WTC11 (cell line): Measurements from ENCODE around the gene PTPRF. TPM values are rescaled to one million over a fixed set of nuclear protein-coding genes. Genes with fewer than 3 reads are reported as not detected.
A peak's percentile ranks its signal among the peaks of the same experiment; 100 is the strongest.

ENCODE experiments used
- ATAC-seq: fragments of 200-7000 bp; cut with Tn5 transposase; 2 replicates; pipeline ENCODE4 v1.10.0; 2021; ENCODE audit warnings: mild to moderate bottlenecking, moderate library complexity
- CTCF ChIA-PET: fragments of 300-600 bp; sonication (Branson Sonifier 250); formaldehyde crosslinking; loops from one replicate; lab custom pipeline; 2021; ENCODE audit warnings: antibody characterized with exemption; lab: Charles Lee
- POLR2A ChIA-PET: fragments of 350-600 bp; sonication (Branson Sonifier 250); formaldehyde crosslinking; loops from one replicate; lab custom pipeline; 2021; ENCODE audit warnings: antibody characterized with exemption; lab: Charles Lee
- DNase-seq: peaks from one replicate; pipeline ENCODE4 v3.0.0; 2021; ENCODE audit warnings: low spot score
- H3K27ac Mint-ChIP-seq: 2 replicates; pipeline ENCODE4 v1.8.0; 2021; ENCODE audit warnings: mixed read lengths
- H3K27me3 Mint-ChIP-seq: 2 replicates; pipeline ENCODE4 v1.8.0; 2021; ENCODE audit warnings: low read depth, mild to moderate bottlenecking, moderate library complexity, mixed read lengths
- H3K36me3 Mint-ChIP-seq: 2 replicates; pipeline ENCODE4 v1.8.0; 2021; ENCODE audit warnings: mixed read lengths
- H3K4me1 Mint-ChIP-seq: 2 replicates; pipeline ENCODE4 v1.8.0; 2022; ENCODE audit warnings: mixed read lengths
- H3K4me3 Mint-ChIP-seq: 2 replicates; pipeline ENCODE4 v1.8.0; 2021; ENCODE audit warnings: mild to moderate bottlenecking, moderate library complexity, mixed read lengths
- H3K9me3 Mint-ChIP-seq: 2 replicates; pipeline ENCODE4 v1.8.0; 2021; ENCODE audit warnings: mixed read lengths
- E2F4 ChIP-seq: sonication (generic); formaldehyde crosslinking; IDR thresholded peaks from 2 replicates; pipeline ENCODE4 v1.8.1; 2022; ENCODE audit warnings: low read depth, mild to moderate bottlenecking, moderate library complexity, missing genetic modification reagents, borderline replicate concordance
- ELF4 ChIP-seq: sonication (generic); formaldehyde crosslinking; IDR thresholded peaks from 2 replicates; pipeline ENCODE4 v1.8.1; 2022; ENCODE audit warnings: low read depth, mild to moderate bottlenecking, moderate library complexity, missing genetic modification reagents
- GABPB1 ChIP-seq: sonication (generic); formaldehyde crosslinking; IDR thresholded peaks from 2 replicates; pipeline ENCODE4 v1.8.1; 2023; ENCODE audit warnings: mild to moderate bottlenecking, missing genetic modification reagents
- JAZF1 ChIP-seq: fragments of 250-450 bp; sonication (Bioruptor Pico); IDR thresholded peaks from 2 replicates; pipeline ENCODE4 v1.9.0; 2021; ENCODE audit warnings: moderate library complexity, mild to moderate bottlenecking, inconsistent platforms
- NFE2L1 ChIP-seq: sonication (generic); formaldehyde crosslinking; IDR thresholded peaks from 2 replicates; pipeline ENCODE4 v1.8.1; 2023; ENCODE audit warnings: missing genetic modification reagents
- NR1H2 ChIP-seq: sonication (generic); formaldehyde crosslinking; IDR thresholded peaks from 2 replicates; pipeline ENCODE4 v1.9.0; 2021; ENCODE audit warnings: mild to moderate bottlenecking, moderate library complexity, missing genetic modification reagents
- NR2C2 ChIP-seq: sonication (generic); formaldehyde crosslinking; IDR thresholded peaks from 2 replicates; pipeline ENCODE4 v1.8.0; 2022; ENCODE audit warnings: mild to moderate bottlenecking, missing genetic modification reagents
- OVOL2 ChIP-seq: fragments of 250-450 bp; sonication (Bioruptor Pico); IDR thresholded peaks from 2 replicates; pipeline ENCODE4 v1.9.0; 2021; ENCODE audit warnings: mild to moderate bottlenecking, borderline replicate concordance
- PREB ChIP-seq: sonication (generic); formaldehyde crosslinking; IDR thresholded peaks from 2 replicates; pipeline ENCODE4 v1.8.1; 2022; ENCODE audit warnings: mild to moderate bottlenecking, missing genetic modification reagents, moderate library complexity, borderline replicate concordance
- PRRX2 ChIP-seq: fragments of 250-450 bp; sonication (Bioruptor Pico); IDR thresholded peaks from 2 replicates; pipeline ENCODE4 v1.8.0; 2021; ENCODE audit warnings: mild to moderate bottlenecking
- RORB ChIP-seq: fragments of 250-450 bp; sonication (Bioruptor Pico); IDR thresholded peaks from 2 replicates; pipeline ENCODE4 v1.9.0; 2021; ENCODE audit warnings: mild to moderate bottlenecking
- SMAD3 ChIP-seq: sonication (generic); formaldehyde crosslinking; IDR thresholded peaks from 2 replicates; pipeline ENCODE4 v1.8.0; 2022; ENCODE audit warnings: missing genetic modification reagents, mild to moderate bottlenecking, borderline replicate concordance
- SOX15 ChIP-seq: fragments of 250-450 bp; sonication (Bioruptor Pico); IDR thresholded peaks from 2 replicates; pipeline ENCODE4 v1.9.0; 2021; ENCODE audit warnings: mild to moderate bottlenecking
- STAT6 ChIP-seq: sonication (generic); formaldehyde crosslinking; conservative IDR thresholded peaks from 2 replicates; pipeline ENCODE4 v1.8.1; 2023; ENCODE audit warnings: mild to moderate bottlenecking, low read depth, missing genetic modification reagents, moderate library complexity
- TEAD1 ChIP-seq: sonication (generic); formaldehyde crosslinking; IDR thresholded peaks from 2 replicates; pipeline ENCODE4 v1.8.0; 2022; ENCODE audit warnings: mild to moderate bottlenecking, missing genetic modification reagents
- ZNF232 ChIP-seq: sonication (generic); formaldehyde crosslinking; IDR thresholded peaks from 2 replicates; pipeline ENCODE4 v1.8.0; 2022; ENCODE audit warnings: mild to moderate bottlenecking, missing genetic modification reagents
- ZNF263 ChIP-seq: sonication (generic); formaldehyde crosslinking; IDR thresholded peaks from 2 replicates; pipeline ENCODE4 v1.8.1; 2022; ENCODE audit warnings: low read depth, mild to moderate bottlenecking, moderate library complexity, missing genetic modification reagents
- ZNF281 ChIP-seq: sonication (generic); formaldehyde crosslinking; IDR thresholded peaks from 2 replicates; pipeline ENCODE4 v1.8.0; 2023; ENCODE audit warnings: mild to moderate bottlenecking, missing genetic modification reagents
- ZNF317 ChIP-seq: sonication (generic); formaldehyde crosslinking; IDR thresholded peaks from 2 replicates; pipeline ENCODE4 v1.8.1; 2023; ENCODE audit warnings: low read depth, mild to moderate bottlenecking, moderate library complexity, missing genetic modification reagents, borderline replicate concordance
- ZNF423 ChIP-seq: fragments of 250-450 bp; sonication (Bioruptor Pico); IDR thresholded peaks from 2 replicates; pipeline ENCODE4 v2.1.2; 2022; ENCODE audit warnings: mild to moderate bottlenecking, moderate library complexity
- ZNF512 ChIP-seq: sonication (generic); formaldehyde crosslinking; IDR thresholded peaks from 2 replicates; pipeline ENCODE4 v1.8.1; 2022; ENCODE audit warnings: missing genetic modification reagents, borderline replicate concordance
- total RNA-seq: library from RNA; stranded (reverse); gene quantifications from 3 replicates; pipeline ENCODE4 v1.2.3, GENCODE V29; 2021
- TF ChIP-seq, protein P1 (sequence below): sonication (generic); formaldehyde crosslinking; IDR thresholded peaks from 2 replicates; pipeline ENCODE4 v1.8.1; 2022; ENCODE audit warnings: low read depth, missing genetic modification reagents, borderline replicate concordance
- TF ChIP-seq, protein P2 (sequence below): sonication (generic); formaldehyde crosslinking; IDR thresholded peaks from 2 replicates; pipeline ENCODE4 v1.8.1; 2022; ENCODE audit warnings: mild to moderate bottlenecking, moderate library complexity, missing genetic modification reagents
- TF ChIP-seq, protein P3 (sequence below): sonication (generic); formaldehyde crosslinking; IDR thresholded peaks from 2 replicates; pipeline ENCODE4 v1.8.0; 2022; ENCODE audit warnings: mild to moderate bottlenecking, missing genetic modification reagents

PTPRF gene
- total RNA-seq, 1 experiment from 2014 or later, result 248 TPM

DNA sequence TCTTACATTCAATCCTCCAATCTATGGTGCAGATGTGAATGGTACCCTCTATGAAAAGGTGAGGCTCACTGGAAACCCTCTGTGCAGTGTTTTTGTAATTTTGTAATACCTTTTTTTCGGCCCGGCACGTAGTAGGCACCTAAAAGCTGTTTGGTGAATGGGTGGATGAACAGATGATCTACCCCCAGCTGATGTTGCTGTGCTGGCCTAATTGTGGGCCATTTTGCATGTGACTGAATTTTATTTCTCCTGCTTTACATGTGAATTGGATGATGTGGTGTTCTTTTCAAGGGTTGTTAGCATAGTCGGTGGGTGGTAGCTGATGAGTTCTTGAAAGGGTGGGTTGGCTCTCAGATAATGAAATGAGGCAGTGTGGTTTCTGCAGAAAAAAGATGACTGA lies 129.7 kb downstream of the PTPRF start:
- peak; percentile 28 for DNase-seq
- Mint-ChIP-seq H3K4me1 (peaks cover 25% of the 10 kb centered on the region), H3K9me3 (no peaks in the 10 kb centered on the region), H3K27ac (peak overlapping the region; percentile 98), H3K27me3 (no peaks in the 10 kb centered on the region; the same call in 1 of the 2 replicates), H3K36me3 (peaks cover 75% of the 10 kb centered on the region), H3K4me3 (peak overlapping the region; percentile 41)
- POLR2A ChIA-PET, result interaction anchor here (0.6 to 3.0 kb wide), 6 partner anchors 10 to 203 kb away, joined by 3 to 50 read pairs (median 4); partner anchors contain the start of gene KDM4A
- peak; percentile 86 for ATAC-seq
- CTCF ChIA-PET, result interaction anchor here (1.0 to 3.0 kb wide), 6 partner anchors 9 to 275 kb away, joined by 3 to 21 read pairs (median 8); partner anchors contain the start of gene KDM4A
- TF ChIP-seq PREB (no peak), GABPB1 (CRISPR knock-in tag) (no peak), ZNF281 (CRISPR knock-in tag) (no peak), ZNF423 (peak; percentile 12; the same call in 1 of the 2 replicates), PRRX2 (CRISPR knock-in tag) (no peak), NFE2L1 (CRISPR knock-in tag) (no peak), STAT6 (CRISPR knock-in tag) (no peak), JAZF1 (no peak), ZNF512 (CRISPR knock-in tag) (no peak), NR1H2 (no peak), ZNF263 (CRISPR knock-in tag) (no peak), ZNF317 (no peak), NR2C2 (no peak), ELF4 (CRISPR knock-in tag) (no peak), E2F4 (no peak), ZNF232 (CRISPR knock-in tag) (no peak), OVOL2 (CRISPR knock-in tag) (no peak), SOX15 (CRISPR knock-in tag) (no peak), RORB (CRISPR knock-in tag) (no peak), TEAD1 (peak; percentile 72; the same call in 1 of the 2 replicates), SMAD3 (CRISPR knock-in tag) (no peak; the same call in 1 of the 2 replicates)
- TF ChIP-seq, protein P1, sequence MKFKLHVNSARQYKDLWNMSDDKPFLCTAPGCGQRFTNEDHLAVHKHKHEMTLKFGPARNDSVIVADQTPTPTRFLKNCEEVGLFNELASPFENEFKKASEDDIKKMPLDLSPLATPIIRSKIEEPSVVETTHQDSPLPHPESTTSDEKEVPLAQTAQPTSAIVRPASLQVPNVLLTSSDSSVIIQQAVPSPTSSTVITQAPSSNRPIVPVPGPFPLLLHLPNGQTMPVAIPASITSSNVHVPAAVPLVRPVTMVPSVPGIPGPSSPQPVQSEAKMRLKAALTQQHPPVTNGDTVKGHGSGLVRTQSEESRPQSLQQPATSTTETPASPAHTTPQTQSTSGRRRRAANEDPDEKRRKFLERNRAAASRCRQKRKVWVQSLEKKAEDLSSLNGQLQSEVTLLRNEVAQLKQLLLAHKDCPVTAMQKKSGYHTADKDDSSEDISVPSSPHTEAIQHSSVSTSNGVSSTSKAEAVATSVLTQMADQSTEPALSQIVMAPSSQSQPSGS (CRISPR knock-in tag), result no peak
- TF ChIP-seq, protein P2, sequence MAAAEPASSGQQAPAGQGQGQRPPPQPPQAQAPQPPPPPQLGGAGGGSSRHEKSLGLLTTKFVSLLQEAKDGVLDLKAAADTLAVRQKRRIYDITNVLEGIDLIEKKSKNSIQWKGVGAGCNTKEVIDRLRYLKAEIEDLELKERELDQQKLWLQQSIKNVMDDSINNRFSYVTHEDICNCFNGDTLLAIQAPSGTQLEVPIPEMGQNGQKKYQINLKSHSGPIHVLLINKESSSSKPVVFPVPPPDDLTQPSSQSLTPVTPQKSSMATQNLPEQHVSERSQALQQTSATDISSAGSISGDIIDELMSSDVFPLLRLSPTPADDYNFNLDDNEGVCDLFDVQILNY (CRISPR knock-in tag), result no peak
- TF ChIP-seq, protein P3, sequence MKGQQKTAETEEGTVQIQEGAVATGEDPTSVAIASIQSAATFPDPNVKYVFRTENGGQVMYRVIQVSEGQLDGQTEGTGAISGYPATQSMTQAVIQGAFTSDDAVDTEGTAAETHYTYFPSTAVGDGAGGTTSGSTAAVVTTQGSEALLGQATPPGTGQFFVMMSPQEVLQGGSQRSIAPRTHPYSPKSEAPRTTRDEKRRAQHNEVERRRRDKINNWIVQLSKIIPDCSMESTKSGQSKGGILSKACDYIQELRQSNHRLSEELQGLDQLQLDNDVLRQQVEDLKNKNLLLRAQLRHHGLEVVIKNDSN (CRISPR knock-in tag), result peak; percentile 31; the same call in 1 of the 2 replicates
